Neural cell (in vitro differentiated cells): ENCODE data around the gene TOR4A. TPM values are rescaled to one million over a fixed set of nuclear protein-coding genes. Genes with fewer than 3 reads are reported as not detected.

Source experiments
- H2AFZ ChIP-seq: fragments of 200-600, 300-800 bp; sonication (generic), shearing (Covaris generic); 2 replicates; pipeline ENCODE4 v1.6.0; 2014; ENCODE audit warnings: low read depth, mild to moderate bottlenecking, antibody characterized with exemption, low read length, moderate library complexity
- H3F3A ChIP-seq: fragments of 200-600 bp; shearing (Covaris generic); 2 replicates; pipeline ENCODE4 v1.6.1; 2016; ENCODE audit warnings: mild to moderate bottlenecking, moderate library complexity, mixed read lengths, antibody characterized with exemption, low read length; ENCODE audit not compliant: insufficient read depth, poor library complexity, severe bottlenecking
- H3K27ac ChIP-seq: fragments of 200-600, 300-800 bp; sonication (generic), shearing (Covaris generic); 2 replicates; pipeline ENCODE4 v1.5.1; 2014; ENCODE audit warnings: mild to moderate bottlenecking, low read length, moderate library complexity
- H3K27me3 ChIP-seq: fragments of 300-800, 200-600 bp; sonication (generic), shearing (Covaris generic); 2 replicates; pipeline ENCODE4 v1.6.0; 2014; ENCODE audit warnings: mild to moderate bottlenecking, low read depth, low read length, moderate library complexity; ENCODE audit not compliant: insufficient read depth
- H3K36me3 ChIP-seq: fragments of 300-800, 200-600 bp; sonication (generic), shearing (Covaris generic); 2 replicates; pipeline ENCODE4 v1.5.1; 2014; ENCODE audit warnings: mild to moderate bottlenecking, antibody characterized with exemption, low read length, moderate library complexity; ENCODE audit not compliant: insufficient read depth
- H3K4me2 ChIP-seq: fragments of 300-800, 200-600 bp; sonication (generic), shearing (Covaris generic); 2 replicates; pipeline ENCODE4 v1.6.0; 2014; ENCODE audit warnings: mild to moderate bottlenecking, low read length
- H3K4me3 ChIP-seq: fragments of 300-800, 200-600 bp; sonication (generic), shearing (Covaris generic); 2 replicates; pipeline ENCODE4 v1.5.1; 2014; ENCODE audit warnings: mild to moderate bottlenecking, low read length, moderate library complexity
- H3K79me2 ChIP-seq: fragments of 200-600 bp; shearing (Covaris generic); replicated peaks from 2 replicates; pipeline ENCODE4 v1.6.0; 2014; ENCODE audit warnings: mild to moderate bottlenecking, low read length, moderate library complexity; ENCODE audit not compliant: insufficient read depth
- H3K9ac ChIP-seq: fragments of 300-800, 200-600 bp; sonication (generic), shearing (Covaris generic); 2 replicates; pipeline ENCODE4 v1.6.1; 2016; ENCODE audit warnings: mild to moderate bottlenecking, low read length, mixed read lengths
- H3K9me2 ChIP-seq: fragments of 200-600 bp; shearing (Covaris generic); 2 replicates; pipeline ENCODE4 v1.6.1; 2016; ENCODE audit warnings: mild to moderate bottlenecking, low read length, mixed read lengths; ENCODE audit not compliant: insufficient read depth
- H3K9me3 ChIP-seq: fragments of 200-600, 300-800 bp; sonication (generic), shearing (Covaris generic); 2 replicates; pipeline ENCODE4 v1.6.1; 2016; ENCODE audit warnings: mild to moderate bottlenecking, mixed run types, low read length, moderate library complexity, mixed read lengths
- H4K20me1 ChIP-seq: fragments of 200-600 bp; shearing (Covaris generic); 2 replicates; pipeline ENCODE4 v1.6.1; 2016; ENCODE audit warnings: mild to moderate bottlenecking, mixed run types; ENCODE audit not compliant: insufficient read depth
- CTCF ChIP-seq: fragments of 450-650 bp; IDR thresholded peaks from 2 replicates; pipeline ENCODE4 v1.5.1; 2014; ENCODE audit warnings: antibody characterized with exemption, mild to moderate bottlenecking, moderate library complexity; ENCODE audit not compliant: poor library complexity, severe bottlenecking
- EP300 ChIP-seq: fragments of 450-650 bp; conservative IDR thresholded peaks from 2 replicates; pipeline ENCODE4 v1.6.1; 2014; ENCODE audit warnings: antibody characterized with exemption, mild to moderate bottlenecking, moderate library complexity; ENCODE audit not compliant: poor library complexity, severe bottlenecking
- EZH2 ChIP-seq: fragments of 200-600, 300-800 bp; shearing (Covaris generic), sonication (generic); IDR thresholded peaks from 2 replicates; pipeline ENCODE4 v1.6.1; 2014; ENCODE audit warnings: antibody characterized with exemption, low read length, borderline replicate concordance, mild to moderate bottlenecking; ENCODE audit not compliant: insufficient read depth, poor library complexity, severe bottlenecking
- MXI1 ChIP-seq: fragments of 450-650 bp; conservative IDR thresholded peaks from 2 replicates; pipeline ENCODE4 v1.6.1; 2014; ENCODE audit warnings: antibody characterized with exemption, mild to moderate bottlenecking; ENCODE audit not compliant: poor library complexity, severe bottlenecking
- POLR2AphosphoS5 ChIP-seq: IDR thresholded peaks from 2 replicates; pipeline ENCODE4 v1.6.1; 2012
- RAD21 ChIP-seq: fragments of 450-650 bp; conservative IDR thresholded peaks from 2 replicates; pipeline ENCODE4 v1.6.1; 2014; ENCODE audit warnings: antibody characterized with exemption, mild to moderate bottlenecking, moderate library complexity
- REST ChIP-seq: IDR thresholded peaks from 2 replicates; pipeline ENCODE4 v1.6.1; 2012; ENCODE audit warnings: borderline replicate concordance
- SMC3 ChIP-seq: fragments of 450-650 bp; conservative IDR thresholded peaks from 2 replicates; pipeline ENCODE4 v1.6.1; 2014; ENCODE audit warnings: antibody characterized with exemption, mild to moderate bottlenecking, moderate library complexity; ENCODE audit not compliant: poor library complexity
- TAF1 ChIP-seq: IDR thresholded peaks from 2 replicates; pipeline ENCODE4 v1.6.1; 2012; ENCODE audit warnings: low read depth
- polyA plus RNA-seq: library from polyadenylated mRNA; depleted of rRNA; stranded (reverse); fragments of >200 nt; gene quantifications from 2 replicates; pipeline ENCODE4 v1.2.3, GENCODE V29; 2014

TOR4A gene
- polyA plus RNA-seq, 1 donor from 2014 or later = 0.50 TPM

DNA sequence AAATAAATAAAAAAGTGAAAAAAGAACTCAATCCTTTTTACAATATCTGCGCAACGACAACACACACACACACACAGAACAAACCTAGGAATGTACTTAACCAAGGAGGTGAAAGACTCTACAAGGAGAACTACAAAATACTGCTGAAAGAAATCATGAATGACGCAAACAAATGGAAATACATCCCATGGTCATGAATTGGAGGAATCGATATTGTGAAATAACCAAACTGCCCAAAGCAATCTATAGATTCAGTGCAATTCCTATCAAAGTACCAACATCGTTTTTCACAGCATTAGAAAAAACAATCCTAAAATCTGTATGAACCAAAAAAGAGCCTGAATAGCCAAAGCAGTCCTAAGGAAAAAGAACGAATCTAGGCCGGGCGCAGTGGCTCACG is 54.4 kb downstream of the TOR4A start:
- Histone ChIP-seq H3F3A (no peaks in the 10 kb centered on the region), H3K9me2 (no peaks in the 10 kb centered on the region), H3K9me3 (no peaks in the 10 kb centered on the region), H3K27ac (no peak overlapping the region), H2AFZ (no peak overlapping the region), H3K4me3 (no peak overlapping the region), H3K27me3 (no peaks in the 10 kb centered on the region), H3K4me2 (no peak overlapping the region), H3K9ac (no peak overlapping the region), H3K36me3 (no peaks in the 10 kb centered on the region), H3K79me2 (no peaks in the 10 kb centered on the region), H4K20me1 (no peaks in the 10 kb centered on the region)
- TF ChIP-seq POLR2AphosphoS5 (no peak), RAD21 (no peak), SMC3 (no peak), REST (no peak), CTCF (no peak), EZH2 (no peak), TAF1 (no peak), MXI1 (no peak), EP300 (no peak)

Other genes starting within 250 kb of the TOR4A start
- 30.6 and 52.0 TPM in 2 replicates for gene ABCA2, start 249.5 kb upstream of the TOR4A start, polyA plus RNA-seq
- 0.56 and 0.69 TPM in 2 replicates for gene FUT7, start 245.6 kb upstream of the TOR4A start, polyA plus RNA-seq
- 161 and 162 TPM in 2 replicates for gene NPDC1, start 231.5 kb upstream of the TOR4A start, polyA plus RNA-seq
- not detected in 2 replicates for gene ENTPD2, start 223.7 kb upstream of the TOR4A start, polyA plus RNA-seq
- 0.22 and 0.96 TPM in 2 replicates for gene SAPCD2, start 207.2 kb upstream of the TOR4A start, polyA plus RNA-seq
- 0.21 and 0.36 TPM in 2 replicates for gene UAP1L1, start 200.2 kb upstream of the TOR4A start, polyA plus RNA-seq
- gene MAN1B1, start 190.7 kb upstream of the TOR4A start, polyA plus RNA-seq = 72.0 and 90.9 TPM in 2 replicates
- 23.3 and 43.3 TPM in 2 replicates for gene DPP7, start 163.0 kb upstream of the TOR4A start, polyA plus RNA-seq
- 0.58 and 0.68 TPM in 2 replicates for gene GRIN1, start 138.6 kb upstream of the TOR4A start, polyA plus RNA-seq
- gene LRRC26, start 107.7 kb upstream of the TOR4A start, polyA plus RNA-seq = 2.2 and 3.2 TPM in 2 replicates
- gene TMEM210, start 105.7 kb upstream of the TOR4A start, polyA plus RNA-seq = not detected in 2 replicates
- 38.1 and 47.2 TPM in 2 replicates for gene ANAPC2, start 89.2 kb upstream of the TOR4A start, polyA plus RNA-seq
- gene SSNA1, start 89.0 kb upstream of the TOR4A start, polyA plus RNA-seq = 170 and 195 TPM in 2 replicates
- 8.1 TPM in 2 replicates for gene TPRN, start 77.0 kb upstream of the TOR4A start, polyA plus RNA-seq
- gene TMEM203, start 72.1 kb upstream of the TOR4A start, polyA plus RNA-seq = 61.1 and 66.7 TPM in 2 replicates
- gene NDOR1, start 72.0 kb upstream of the TOR4A start, polyA plus RNA-seq = 8.8 and 18.2 TPM in 2 replicates
- gene RNF208, start 55.5 kb upstream of the TOR4A start, polyA plus RNA-seq = 1.2 and 1.5 TPM in 2 replicates
- 1.3 and 3.3 TPM in 2 replicates for gene CYSRT1, start 52.6 kb upstream of the TOR4A start, polyA plus RNA-seq
- gene RNF224, start 50.2 kb upstream of the TOR4A start, polyA plus RNA-seq = 0.26 TPM in 1 of 2 replicates, not detected in the other
- gene SLC34A3, start 46.8 kb upstream of the TOR4A start, polyA plus RNA-seq = 0.12 and 0.27 TPM in 2 replicates
- 60.3 and 68.8 TPM in 2 replicates for gene TUBB4B, start 36.4 kb upstream of the TOR4A start, polyA plus RNA-seq
- gene STPG3, start 26.4 kb upstream of the TOR4A start, polyA plus RNA-seq = not detected in 2 replicates
- 64.7 and 82.2 TPM in 2 replicates for gene NELFB, start 22.4 kb upstream of the TOR4A start, polyA plus RNA-seq
- gene NRARP, start 24.5 kb downstream of the TOR4A start, polyA plus RNA-seq = 1.4 and 2.3 TPM in 2 replicates
- gene EXD3, start 145.4 kb downstream of the TOR4A start, polyA plus RNA-seq = 32.9 and 51.3 TPM in 2 replicates
- 1.7 and 3.4 TPM in 2 replicates for gene NOXA1, start 145.7 kb downstream of the TOR4A start, polyA plus RNA-seq
- gene ENTPD8, start 163.6 kb downstream of the TOR4A start, polyA plus RNA-seq = not detected in 2 replicates
- 51.2 and 57.5 TPM in 2 replicates for gene NSMF, start 181.6 kb downstream of the TOR4A start, polyA plus RNA-seq